ENCODE results near the gene MRTFA.
"Not testable (repeated sequence)": the region's sequence is repeated elsewhere in the genome, so short reads cannot be mapped to it uniquely, and the experiment has no call there.

MRTFA gene

GRCh38 chr22:40507491-40507890 lies 129.0 kb downstream of the MRTFA start:
- no peaks in the 10 kb centered on the region for H3K36me3 ChIP-seq
- H3K27ac ChIP-seq = no peak overlapping the region
- H3K27me3 ChIP-seq = no peaks in the 10 kb centered on the region
- TF ChIP-seq, protein P1, sequence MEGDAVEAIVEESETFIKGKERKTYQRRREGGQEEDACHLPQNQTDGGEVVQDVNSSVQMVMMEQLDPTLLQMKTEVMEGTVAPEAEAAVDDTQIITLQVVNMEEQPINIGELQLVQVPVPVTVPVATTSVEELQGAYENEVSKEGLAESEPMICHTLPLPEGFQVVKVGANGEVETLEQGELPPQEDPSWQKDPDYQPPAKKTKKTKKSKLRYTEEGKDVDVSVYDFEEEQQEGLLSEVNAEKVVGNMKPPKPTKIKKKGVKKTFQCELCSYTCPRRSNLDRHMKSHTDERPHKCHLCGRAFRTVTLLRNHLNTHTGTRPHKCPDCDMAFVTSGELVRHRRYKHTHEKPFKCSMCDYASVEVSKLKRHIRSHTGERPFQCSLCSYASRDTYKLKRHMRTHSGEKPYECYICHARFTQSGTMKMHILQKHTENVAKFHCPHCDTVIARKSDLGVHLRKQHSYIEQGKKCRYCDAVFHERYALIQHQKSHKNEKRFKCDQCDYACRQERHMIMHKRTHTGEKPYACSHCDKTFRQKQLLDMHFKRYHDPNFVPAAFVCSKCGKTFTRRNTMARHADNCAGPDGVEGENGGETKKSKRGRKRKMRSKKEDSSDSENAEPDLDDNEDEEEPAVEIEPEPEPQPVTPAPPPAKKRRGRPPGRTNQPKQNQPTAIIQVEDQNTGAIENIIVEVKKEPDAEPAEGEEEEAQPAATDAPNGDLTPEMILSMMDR (IDR thresholded peaks at IDR 0.05) = no peak
- H3K4me1 ChIP-seq (ENCODE audit: control insufficient read depth in 1 of 2, insufficient read depth in 1 of 2, low read depth in 1 of 2, low read length in 1 of 2) = peaks cover 21 to 22% of the 10 kb centered on the region in 2 experiments
- no peak overlapping the region for H3K4me3 ChIP-seq (ENCODE audit: low read depth in 1 of 2, low read length in 1 of 2)
- H3K9me3 ChIP-seq = no peaks in the 10 kb centered on the region

DNA sequence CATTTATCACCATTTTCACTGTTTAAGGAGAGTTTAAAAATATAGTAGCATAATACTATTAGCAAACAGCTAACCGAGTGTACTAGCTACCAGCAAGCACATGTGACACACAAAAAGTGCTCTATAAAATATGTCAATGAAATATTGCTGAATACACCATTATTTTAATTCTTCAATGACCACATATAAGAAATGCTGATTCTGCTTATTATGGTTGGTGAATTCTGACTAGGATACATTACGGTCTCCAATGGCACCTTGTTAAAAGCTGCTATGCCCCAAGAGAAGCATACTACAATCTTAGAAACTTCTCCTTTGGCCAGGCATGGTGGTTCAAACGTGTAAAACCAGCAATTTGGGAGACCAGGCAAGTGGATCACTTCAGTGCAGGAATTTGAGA lies 129.8 kb downstream of the MRTFA start:
- Histone ChIP-seq H3K27me3 (no peaks in the 10 kb centered on the region), H3K27ac (no peak overlapping the region), H3K9me3 (no peaks in the 10 kb centered on the region), H3K4me3 (ENCODE audit: low read depth in 1 of 2, low read length in 1 of 2) (no peak overlapping the region), H3K4me1 (ENCODE audit: control insufficient read depth in 1 of 2, insufficient read depth in 1 of 2, low read depth in 1 of 2, low read length in 1 of 2) (peaks cover 21 to 22% of the 10 kb centered on the region in 2 experiments), H3K36me3 (no peaks in the 10 kb centered on the region)
- TF ChIP-seq, protein P1 (IDR thresholded peaks at IDR 0.05) = no peak

- TF ChIP-seq, protein P1 (IDR thresholded peaks at IDR 0.05) = no peak
- Histone ChIP-seq H3K4me3 (ENCODE audit: low read depth in 1 of 2, low read length in 1 of 2) (no peak overlapping the region), H3K27me3 (no peaks in the 10 kb centered on the region), H3K9me3 (no peaks in the 10 kb centered on the region), H3K27ac (no peak overlapping the region), H3K36me3 (no peaks in the 10 kb centered on the region), H3K4me1 (ENCODE audit: control insufficient read depth in 1 of 2, insufficient read depth in 1 of 2, low read depth in 1 of 2, low read length in 1 of 2) (peaks cover 9 to 10% of the 10 kb centered on the region in 2 experiments)
These were observed 132.0 kb downstream of the MRTFA start for GRCh38 chr22:40504285-40505249.

DNA sequence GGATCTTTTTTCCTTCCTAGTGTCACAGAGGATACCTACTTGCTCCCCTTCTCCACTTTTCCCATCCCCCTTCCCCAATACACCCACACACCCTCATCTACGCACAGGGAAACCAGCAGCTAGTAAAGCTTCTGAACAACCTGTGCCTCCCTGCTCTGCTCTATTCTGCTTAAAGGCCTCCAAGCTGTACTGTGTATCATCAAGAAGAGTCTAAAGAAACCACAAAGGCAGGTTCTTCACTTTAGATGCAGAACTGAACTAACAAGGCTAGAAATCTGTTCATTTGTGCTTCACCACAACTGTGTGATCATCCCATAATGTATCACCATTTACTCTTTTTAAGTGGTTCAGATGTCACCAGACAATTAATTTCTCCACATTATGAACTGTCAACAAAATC lies 133.6 kb downstream of the MRTFA start:
- no peaks in the 10 kb centered on the region for H3K4me1 ChIP-seq (ENCODE audit: control insufficient read depth in 1 of 2, insufficient read depth in 1 of 2, low read depth in 1 of 2, low read length in 1 of 2)
- no peaks in the 10 kb centered on the region for H3K27me3 ChIP-seq
- no peak overlapping the region for H3K27ac ChIP-seq
- TF ChIP-seq, protein P1 (IDR thresholded peaks at IDR 0.05) = no peak
- H3K9me3 ChIP-seq = no peaks in the 10 kb centered on the region
- H3K4me3 ChIP-seq (ENCODE audit: low read depth in 1 of 2, low read length in 1 of 2) = no peak overlapping the region
- no peaks in the 10 kb centered on the region for H3K36me3 ChIP-seq

GRCh38 chr22:40500465-40500786 lies 136.1 kb downstream of the MRTFA start:
- not testable (repeated sequence) for H3K4me3 ChIP-seq (ENCODE audit: low read depth in 1 of 2, low read length in 1 of 2); H3K27ac ChIP-seq; H3K9me3 ChIP-seq; H3K4me1 ChIP-seq (ENCODE audit: control insufficient read depth in 1 of 2, insufficient read depth in 1 of 2, low read depth in 1 of 2, low read length in 1 of 2); H3K36me3 ChIP-seq; H3K27me3 ChIP-seq

DNA sequence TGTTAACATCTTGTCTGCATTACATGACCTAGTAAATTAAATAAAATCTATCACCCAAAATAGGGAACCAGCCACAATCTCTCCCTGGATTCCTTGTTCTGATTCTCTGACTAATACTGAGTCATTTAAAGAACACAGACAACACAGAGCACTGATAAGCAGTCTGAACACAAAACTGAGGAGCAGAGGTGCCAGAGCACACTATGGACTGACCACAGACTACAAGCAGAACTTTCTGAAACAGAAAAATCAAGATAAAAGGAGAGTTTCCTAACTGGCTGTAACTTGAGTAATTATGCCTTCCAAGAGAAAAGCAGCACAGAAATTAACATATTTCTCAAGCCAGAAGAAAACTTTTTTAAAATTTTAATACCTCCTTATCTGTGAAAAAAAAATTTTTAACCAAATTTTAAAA lies 137.3 kb downstream of the MRTFA start:
- H3K9me3 ChIP-seq = no peaks in the 10 kb centered on the region
- no peak overlapping the region for H3K27ac ChIP-seq
- no peaks in the 10 kb centered on the region for H3K36me3 ChIP-seq
- TF ChIP-seq, protein P1 (IDR thresholded peaks at IDR 0.05) = no peak
- H3K27me3 ChIP-seq = no peaks in the 10 kb centered on the region
- H3K4me1 ChIP-seq (ENCODE audit: control insufficient read depth in 1 of 2, insufficient read depth in 1 of 2, low read depth in 1 of 2, low read length in 1 of 2) = no peaks in the 10 kb centered on the region
- H3K4me3 ChIP-seq (ENCODE audit: low read depth in 1 of 2, low read length in 1 of 2) = no peak overlapping the region
